Prostate gland (tissue), 2 donors: Measurements from ENCODE around the gene THBS2.

Experiments
- POLR2A ChIP-seq: fragments of 450-650 bp; IDR thresholded peaks from one replicate; pipeline ENCODE4 v1.6.1; 2016; ENCODE audit warnings: antibody characterized with exemption, mild to moderate bottlenecking
- POLR2AphosphoS5 ChIP-seq: sonication (generic); formaldehyde crosslinking; IDR thresholded peaks from one replicate; pipeline ENCODE4 v1.6.1; 2017; ENCODE audit warnings: antibody characterized with exemption
- TF ChIP-seq, protein P1 (sequence below), 4 experiments: fragments of 200-600 bp in 2 of 4; fragments of 450-650 bp in 2 of 4; sonication (generic) in 2 of 4; IDR thresholded peaks; 1 replicate in 3 of 4; 2 replicates in 1 of 4; pipeline ENCODE4 v1.5.1; 2016 to 2019; ENCODE audit warnings: antibody characterized with exemption in 4 of 4, mild to moderate bottlenecking in 2 of 4, moderate library complexity in 2 of 4

GRCh38 chr6:169251371-169251802 lies 2.3 kb downstream of the THBS2 start:
- TF ChIP-seq, protein P1, sequence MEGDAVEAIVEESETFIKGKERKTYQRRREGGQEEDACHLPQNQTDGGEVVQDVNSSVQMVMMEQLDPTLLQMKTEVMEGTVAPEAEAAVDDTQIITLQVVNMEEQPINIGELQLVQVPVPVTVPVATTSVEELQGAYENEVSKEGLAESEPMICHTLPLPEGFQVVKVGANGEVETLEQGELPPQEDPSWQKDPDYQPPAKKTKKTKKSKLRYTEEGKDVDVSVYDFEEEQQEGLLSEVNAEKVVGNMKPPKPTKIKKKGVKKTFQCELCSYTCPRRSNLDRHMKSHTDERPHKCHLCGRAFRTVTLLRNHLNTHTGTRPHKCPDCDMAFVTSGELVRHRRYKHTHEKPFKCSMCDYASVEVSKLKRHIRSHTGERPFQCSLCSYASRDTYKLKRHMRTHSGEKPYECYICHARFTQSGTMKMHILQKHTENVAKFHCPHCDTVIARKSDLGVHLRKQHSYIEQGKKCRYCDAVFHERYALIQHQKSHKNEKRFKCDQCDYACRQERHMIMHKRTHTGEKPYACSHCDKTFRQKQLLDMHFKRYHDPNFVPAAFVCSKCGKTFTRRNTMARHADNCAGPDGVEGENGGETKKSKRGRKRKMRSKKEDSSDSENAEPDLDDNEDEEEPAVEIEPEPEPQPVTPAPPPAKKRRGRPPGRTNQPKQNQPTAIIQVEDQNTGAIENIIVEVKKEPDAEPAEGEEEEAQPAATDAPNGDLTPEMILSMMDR (IDR thresholded peaks at IDR 0.05), result no peak
- TF ChIP-seq POLR2A (no peak), POLR2AphosphoS5 (no peak)
